SK-N-MC (cell line): ENCODE measurements around the gene POMZP3.
"Not testable (repeated sequence)": the region's sequence is repeated elsewhere in the genome, so short reads cannot be mapped to it uniquely, and the experiment has no call there.

Experiments used
- EZH2 ChIP-seq: fragments of 200-600 bp; sonication (generic); IDR thresholded peaks from one replicate; pipeline ENCODE4 v1.6.1; 2017; ENCODE audit warnings: antibody characterized with exemption
- FOXP2 ChIP-seq: optimal IDR thresholded peaks from 2 replicates; pipeline ENCODE3; 2011; ENCODE audit warnings: mild to moderate bottlenecking, moderate library complexity; ENCODE audit not compliant: insufficient read depth; ENCODE audit errors: extremely low read length, control extremely low read depth
- POLR2AphosphoS5 ChIP-seq: IDR thresholded peaks from 2 replicates; pipeline ENCODE4 v1.6.1; 2012; ENCODE audit warnings: mild to moderate bottlenecking, low read depth, low read length, borderline replicate concordance

- not testable (repeated sequence) for TF ChIP-seq POLR2AphosphoS5, EZH2, FOXP2
Measured at GRCh38 chr7:76561342-76561741, 65.7 kb downstream of the POMZP3 start.
